Smooth muscle cell (in vitro differentiated cells): Measurements from ENCODE around the gene NOS3. TPM values are rescaled to one million over a fixed set of nuclear protein-coding genes. Genes with fewer than 3 reads are reported as not detected.

Experiments
- DNase-seq: peaks from one replicate; lab custom pipeline; 2025; ENCODE audit not compliant: unreplicated experiment; lab: John Stamatoyannopoulos, UW
- H2AFZ ChIP-seq: fragments of 200-600 bp; sonication (generic); 2 replicates; pipeline ENCODE4 v1.6.0; 2016; ENCODE audit warnings: antibody characterized with exemption, low read depth, mild to moderate bottlenecking
- H3F3A ChIP-seq: fragments of 200-600 bp; sonication (generic); 2 replicates; pipeline ENCODE4 v1.6.0; 2017; ENCODE audit warnings: antibody characterized with exemption, low read depth
- H3K27ac ChIP-seq: fragments of 200-600 bp; sonication (generic); 2 replicates; pipeline ENCODE4 v1.5.1; 2016; ENCODE audit warnings: low read depth, mild to moderate bottlenecking
- H3K27me3 ChIP-seq: fragments of 200-600 bp; sonication (generic); 2 replicates; pipeline ENCODE4 v1.6.1; 2016; ENCODE audit warnings: low read depth, mild to moderate bottlenecking
- H3K36me3 ChIP-seq: fragments of 200-600 bp; sonication (generic); 2 replicates; pipeline ENCODE4 v1.5.1; 2016; ENCODE audit warnings: low read depth
- H3K4me1 ChIP-seq: fragments of 200-600 bp; sonication (generic); 2 replicates; pipeline ENCODE4 v1.5.1; 2016; ENCODE audit warnings: low read depth
- H3K4me2 ChIP-seq: fragments of 200-600 bp; sonication (generic); 2 replicates; pipeline ENCODE4 v1.6.0; 2016; ENCODE audit warnings: mild to moderate bottlenecking
- H3K4me3 ChIP-seq: fragments of 200-600 bp; sonication (generic); 2 replicates; pipeline ENCODE4 v1.5.1; 2016; ENCODE audit warnings: mild to moderate bottlenecking
- H3K79me2 ChIP-seq: fragments of 200-600 bp; sonication (generic); 2 replicates; pipeline ENCODE4 v1.6.0; 2016; ENCODE audit warnings: low read depth, mild to moderate bottlenecking
- H3K9ac ChIP-seq: fragments of 200-600 bp; sonication (generic); 2 replicates; pipeline ENCODE4 v1.6.0; 2016; ENCODE audit warnings: low read depth
- H3K9me3 ChIP-seq: fragments of 200-600 bp; sonication (generic); replicated peaks from 2 replicates; pipeline ENCODE4 v1.5.1; 2016; ENCODE audit warnings: low read depth
- H4K20me1 ChIP-seq: fragments of 200-600 bp; sonication (generic); 2 replicates; pipeline ENCODE4 v1.6.0; 2016; ENCODE audit warnings: low read depth
- CTCF ChIP-seq: fragments of 200-600 bp; sonication (generic); IDR thresholded peaks from 2 replicates; pipeline ENCODE4 v1.5.1; 2017; ENCODE audit warnings: borderline replicate concordance, mild to moderate bottlenecking, antibody characterized with exemption; ENCODE audit not compliant: insufficient read depth, poor library complexity, severe bottlenecking
- WGBS: methylation state at CpG from one replicate; pipeline ENCODE4 v1.1.7; 2016; ENCODE audit warnings: low lambda C conversion rate; 5-methylcytosine and 5-hydroxymethylcytosine counted together
- polyA plus RNA-seq: library from polyadenylated mRNA; unstranded; fragments of >200 nt; fragmentation: Nextera tagmentation; extraction: Ambion mirVana; gene quantifications from 2 replicates; pipeline ENCODE4 v1.2.1, GENCODE V29; 2016
- total RNA-seq: library from RNA; depleted of rRNA; stranded (reverse); fragments of >200 nt; gene quantifications from 2 replicates; pipeline ENCODE4 v1.2.3, GENCODE V29; 2014

Gene NOS3
- total and polyA plus RNA-seq, 2 experiments from 2014 or later = 3.4 to 11.7 TPM

GRCh38 chr7:151061213-151062110, 70.6 kb downstream of the NOS3 start:
- peaks cover 21% of the 10 kb centered on the region for H3K79me2 ChIP-seq
- H3K4me3 ChIP-seq = peak overlapping the region; percentile 74

DNA sequence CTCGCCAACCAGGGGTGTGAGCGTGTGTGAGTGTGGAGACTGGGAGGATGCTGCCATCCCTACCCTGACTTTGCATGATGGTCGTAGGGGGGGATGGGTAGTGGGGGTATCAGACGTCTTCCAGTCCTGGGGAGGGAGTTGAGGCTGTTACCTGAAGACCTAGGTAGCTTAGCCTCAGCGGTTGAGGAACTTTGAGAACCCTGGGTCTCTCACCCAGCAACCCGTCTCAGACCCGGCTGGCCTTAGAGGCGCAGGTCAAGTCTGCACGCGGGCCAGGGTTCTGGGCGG, 71.2 kb downstream of the NOS3 start:
- TF ChIP-seq CTCF = no peak
- Histone ChIP-seq H3K9ac (no peak overlapping the region), H3F3A (peaks cover 10% of the 10 kb centered on the region), H3K4me2 (peak overlapping the region; percentile 94), H3K79me2 (peaks cover 21% of the 10 kb centered on the region), H3K27me3 (no peaks in the 10 kb centered on the region), H3K4me3 (no peak overlapping the region), H3K27ac (peak overlapping the region; percentile 95), H2AFZ (no peak overlapping the region), H4K20me1 (peaks cover 68% of the 10 kb centered on the region), H3K36me3 (no peaks in the 10 kb centered on the region), H3K4me1 (peaks cover 32% of the 10 kb centered on the region), H3K9me3 (no peaks in the 10 kb centered on the region)
- no peak for DNase-seq
- 22% methylated on average over 10 of the region's 11 CpGs for WGBS

More at GRCh38 chr7:151061213-151062110, 70.6 kb downstream of the NOS3 start:
- H3K27ac ChIP-seq = peak overlapping the region; percentile 95
- no peak for DNase-seq
- peaks cover 10% of the 10 kb centered on the region for H3F3A ChIP-seq
- no peak overlapping the region for H3K9ac ChIP-seq
- peaks cover 36% of the 10 kb centered on the region for H3K4me1 ChIP-seq
- H2AFZ ChIP-seq = no peak overlapping the region
- H3K27me3 ChIP-seq = no peaks in the 10 kb centered on the region
- H3K36me3 ChIP-seq = no peaks in the 10 kb centered on the region
- H3K4me2 ChIP-seq = peak overlapping the region; percentile 94
- H3K9me3 ChIP-seq = no peaks in the 10 kb centered on the region
- TF ChIP-seq CTCF = no peak
- WGBS = 41% methylated on average over 31 of the region's 33 CpGs
- H4K20me1 ChIP-seq = peaks cover 62% of the 10 kb centered on the region

DNA sequence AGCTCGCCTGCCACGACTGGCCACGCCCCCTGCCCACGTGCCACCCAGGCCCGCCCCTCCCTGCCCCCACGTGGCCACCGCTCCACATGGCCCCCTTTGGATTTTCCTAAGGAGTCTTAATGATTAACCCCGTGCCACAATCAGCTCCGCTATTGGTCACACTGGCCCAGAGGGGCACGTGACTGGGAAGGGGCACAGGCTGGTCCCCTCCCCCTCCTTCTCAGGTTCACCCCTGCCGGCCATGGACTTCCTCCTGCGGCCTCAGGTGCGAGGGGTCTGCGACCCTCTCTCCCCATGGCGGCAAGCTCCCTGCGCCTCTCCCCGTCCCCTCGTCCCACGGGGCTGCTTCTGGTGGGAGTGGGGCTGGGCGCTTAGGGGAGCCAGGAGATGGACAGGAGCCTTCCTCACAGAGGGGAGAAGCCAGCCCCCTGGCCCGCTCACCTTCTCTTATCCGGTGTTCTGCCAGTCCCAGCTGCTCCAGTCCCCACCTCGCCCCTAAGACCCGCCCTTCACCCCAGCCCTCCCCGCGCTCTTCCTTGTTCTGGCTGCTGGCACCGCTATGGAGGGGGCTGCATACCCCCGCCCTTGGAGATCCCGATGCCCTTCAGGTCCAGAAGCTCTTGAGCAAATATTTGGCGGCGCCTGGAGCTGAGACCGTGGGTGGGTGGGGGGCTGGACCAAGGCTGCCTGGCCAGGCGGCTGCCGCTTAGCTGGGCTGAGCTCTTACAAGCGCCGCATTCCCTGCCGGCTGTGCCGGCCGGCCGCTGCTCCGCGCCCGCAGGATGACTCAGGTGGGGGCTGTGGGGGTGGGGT, 71.8 kb downstream of the NOS3 start:
- WGBS = 6% methylated on average over 43 of the region's 43 CpGs
- peaks cover 74% of the 10 kb centered on the region for H4K20me1 ChIP-seq
- H3K4me2 ChIP-seq = peak overlapping the region; percentile 94
- DNase-seq = peak; percentile 56
- H3F3A ChIP-seq = peaks cover 10% of the 10 kb centered on the region
- peak overlapping the region; percentile 95 for H3K27ac ChIP-seq
- no peak overlapping the region for H2AFZ ChIP-seq
- TF ChIP-seq CTCF = no peak
- no peaks in the 10 kb centered on the region for H3K36me3 ChIP-seq
- peaks cover 28% of the 10 kb centered on the region for H3K4me1 ChIP-seq
- H3K9me3 ChIP-seq = no peaks in the 10 kb centered on the region
- peak overlapping the region; percentile 68 for H3K9ac ChIP-seq
- H3K79me2 ChIP-seq = peaks cover 21% of the 10 kb centered on the region
- no peaks in the 10 kb centered on the region for H3K27me3 ChIP-seq
- peak overlapping the region; percentile 46 for H3K4me3 ChIP-seq
